Liver (tissue), 9 donors: ENCODE data around the gene CLIP4. TPM values are rescaled to one million over a fixed set of nuclear protein-coding genes. Genes with fewer than 3 reads are reported as not detected.

Experiments
- DNase-seq: peaks from one replicate; pipeline ENCODE4 v3.0.0-alpha.2; 2017; ENCODE audit warnings: low spot score
- H3K27ac ChIP-seq, 2 donors: one replicate each; pipeline ENCODE4 v1.7.0; 2013; ENCODE audit warnings: inconsistent platforms in 2 of 2, low read length in 2 of 2, control low read depth in 1 of 2, low read depth in 1 of 2, mild to moderate bottlenecking in 1 of 2
- H3K27me3 ChIP-seq, 4 donors: one replicate each; pipeline versions ENCODE4 v1.6.1 to v1.7.0; 2013; ENCODE audit warnings: low read length in 3 of 4, inconsistent platforms in 1 of 4, mild to moderate bottlenecking in 1 of 4, moderate library complexity in 1 of 4; ENCODE audit not compliant: control insufficient read depth in 4 of 4, insufficient read depth in 4 of 4
- H3K36me3 ChIP-seq, 4 donors: one replicate each; pipeline versions ENCODE4 v1.6.1 to v1.7.0; 2013; ENCODE audit warnings: low read length in 3 of 4, mild to moderate bottlenecking in 3 of 4, low read depth in 1 of 4, moderate library complexity in 1 of 4; ENCODE audit not compliant: control insufficient read depth in 4 of 4, insufficient read depth in 3 of 4
- H3K4me1 ChIP-seq, 4 donors: one replicate each; pipeline versions ENCODE4 v1.6.1 to v1.7.0; 2013; ENCODE audit warnings: low read length in 3 of 4, mild to moderate bottlenecking in 3 of 4, moderate library complexity in 1 of 4; ENCODE audit not compliant: control insufficient read depth in 4 of 4, insufficient read depth in 4 of 4
- H3K4me3 ChIP-seq, 3 donors: one replicate each; pipeline versions ENCODE4 v1.6.1 to v1.7.0; 2013; ENCODE audit warnings: low read length in 3 of 3, control low read depth in 1 of 3, low read depth in 1 of 3, mild to moderate bottlenecking in 1 of 3
- H3K9ac ChIP-seq, 2 donors: one replicate each; pipeline ENCODE4 v1.7.0; 2013; ENCODE audit warnings: low read length in 2 of 2, mild to moderate bottlenecking in 2 of 2, moderate library complexity in 2 of 2, control low read depth in 1 of 2, low read depth in 1 of 2
- H3K9me3 ChIP-seq, 4 donors: one replicate each; pipeline versions ENCODE4 v1.6.1 to v1.7.0; 2013; ENCODE audit warnings: low read length in 3 of 4; ENCODE audit not compliant: control insufficient read depth in 4 of 4
- ATF3 ChIP-seq: IDR thresholded peaks from 2 replicates; pipeline ENCODE4 v1.6.1; 2016; ENCODE audit warnings: antibody characterized with exemption
- CTCF ChIP-seq: fragments of 150-350 bp; IDR thresholded peaks from 2 replicates; pipeline ENCODE4 v1.5.1; 2017; ENCODE audit warnings: improper control_type of control experiment, low read depth, low read length; ENCODE audit not compliant: missing input control
- EGR1 ChIP-seq, 2 donors: IDR thresholded peaks; 2 replicates each; pipeline ENCODE4 v1.6.1; 2016 to 2018; ENCODE audit warnings: antibody characterized with exemption in 2 of 2, low read depth in 2 of 2
- FOXA1 ChIP-seq: IDR thresholded peaks from 2 replicates; pipeline ENCODE4 v1.6.1; 2016; ENCODE audit warnings: antibody characterized with exemption
- FOXA2 ChIP-seq: IDR thresholded peaks from 2 replicates; pipeline ENCODE4 v1.6.1; 2016; ENCODE audit warnings: antibody characterized with exemption
- GABPA ChIP-seq, 2 donors: IDR thresholded peaks in 1 of 2; conservative IDR thresholded peaks in 1 of 2; 2 replicates each; pipeline ENCODE4 v1.6.1; 2016; ENCODE audit warnings: antibody characterized with exemption in 2 of 2, mild to moderate bottlenecking in 1 of 2, moderate library complexity in 1 of 2
- JUND ChIP-seq, 2 donors: IDR thresholded peaks; 2 replicates each; pipeline ENCODE4 v1.6.1; 2016; ENCODE audit warnings: antibody characterized with exemption in 2 of 2
- NR2F2 ChIP-seq: IDR thresholded peaks from 2 replicates; pipeline ENCODE4 v1.6.1; 2016; ENCODE audit warnings: antibody characterized with exemption
- RAD21 ChIP-seq, 2 donors: IDR thresholded peaks; 2 replicates each; pipeline ENCODE4 v1.6.1; 2016; ENCODE audit warnings: antibody characterized with exemption in 2 of 2, mild to moderate bottlenecking in 2 of 2
- REST ChIP-seq: IDR thresholded peaks from 2 replicates; pipeline ENCODE4 v1.6.1; 2016; ENCODE audit warnings: antibody characterized with exemption, mild to moderate bottlenecking
- RXRA ChIP-seq, 2 donors: IDR thresholded peaks; 2 replicates each; pipeline ENCODE4 v1.6.1; 2017 to 2018; ENCODE audit warnings: antibody characterized with exemption in 2 of 2, mild to moderate bottlenecking in 1 of 2
- SP1 ChIP-seq: IDR thresholded peaks from 2 replicates; pipeline ENCODE4 v1.6.1; 2018; ENCODE audit warnings: antibody characterized with exemption, mild to moderate bottlenecking
- YY1 ChIP-seq: IDR thresholded peaks from 2 replicates; pipeline ENCODE4 v1.6.1; 2016; ENCODE audit warnings: antibody characterized with exemption, mild to moderate bottlenecking
- ZBTB33 ChIP-seq: IDR thresholded peaks from 2 replicates; pipeline ENCODE4 v1.6.1; 2016; ENCODE audit warnings: antibody characterized with exemption
- WGBS: extraction: QIAGEN DNeasy Blood & Tissue Kit; methylation state at CpG from one replicate; pipeline ENCODE4 v1.1.7; 2013; 5-methylcytosine and 5-hydroxymethylcytosine counted together
- polyA plus RNA-seq, 2 donors: library from polyadenylated mRNA; stranded (reverse) in 1 of 2; unstranded in 1 of 2; fragments of 200-250 nt in 1 of 2; fragments of >200 nt in 1 of 2; fragmentation: Nextera tagmentation in 1 of 2; extraction: Ambion mirVana in 1 of 2; gene quantifications; one replicate each; pipeline versions ENCODE4 v1.2.1 to v1.2.3, GENCODE V29; 2013 to 2015
- total RNA-seq, 2 donors: library from RNA; depleted of rRNA; stranded (reverse); fragments of >200 nt; gene quantifications; one replicate each; pipeline ENCODE4 v1.2.3, GENCODE V29; 2014
- donor health status: healthy.
- donor health status: healthy.
- donor health status: healthy.
- donor health status: healthy.
- donor health status: healthy.

The CLIP4 gene
- total and polyA plus RNA-seq, 4 donors, result 1.3 to 6.7 (median 3.2) TPM

GRCh38 chr2:29184531-29184930 is 69.3 kb downstream of the CLIP4 start:
- TF ChIP-seq JUND (IDR thresholded peaks at IDR 0.05) (no peak), RXRA (IDR thresholded peaks at IDR 0.05) (no peak), NR2F2 (no peak), REST (no peak), EGR1 (IDR thresholded peaks at IDR 0.05; ENCODE audit: low read depth in 2 of 2) (no peak), YY1 (no peak), FOXA1 (no peak), SP1 (no peak), CTCF (no peak), FOXA2 (no peak)
- Histone ChIP-seq H3K9me3 (no peaks in the 10 kb centered on the region), H3K4me3 (no peak overlapping the region), H3K27ac (no peak overlapping the region), H3K36me3 (no peaks in the 10 kb centered on the region), H3K27me3 (no peaks in the 10 kb centered on the region), H3K4me1 (no peaks in the 10 kb centered on the region), H3K9ac (no peak overlapping the region)
- WGBS, result 96% methylated on average over 6 of the region's 6 CpGs
- no peak for DNase-seq

GRCh38 chr2:29186817-29187216 is 71.6 kb downstream of the CLIP4 start:
- Histone ChIP-seq H3K27me3 (no peaks in the 10 kb centered on the region), H3K36me3 (no peaks in the 10 kb centered on the region), H3K27ac (no peak overlapping the region), H3K4me1 (no peaks in the 10 kb centered on the region), H3K9ac (no peak overlapping the region), H3K4me3 (no peak overlapping the region), H3K9me3 (no peaks in the 10 kb centered on the region)
- DNase-seq, result no peak
- 94% methylated on average over 1 of the region's 1 CpG for WGBS
- no peak for TF ChIP-seq JUND (IDR thresholded peaks at IDR 0.05)
- TF ChIP-seq NR2F2, result no peak
- TF ChIP-seq GABPA (IDR thresholded peaks at IDR 0.05 in 1 of 2, conservative IDR thresholded peaks at IDR 0.05 in 1 of 2), result no peak
- TF ChIP-seq FOXA1, result no peak
- no peak for TF ChIP-seq SP1
- no peak for TF ChIP-seq RXRA (IDR thresholded peaks at IDR 0.05)
- no peak for TF ChIP-seq RAD21 (IDR thresholded peaks at IDR 0.05)
- TF ChIP-seq ZBTB33, result no peak
- TF ChIP-seq EGR1 (IDR thresholded peaks at IDR 0.05; ENCODE audit: low read depth in 2 of 2), result no peak
- TF ChIP-seq ATF3, result no peak
- TF ChIP-seq YY1, result no peak
